HG03159 (cell line): ENCODE results near the gene BLOC1S4.
"Not testable (repeated sequence)": the region's sequence is repeated elsewhere in the genome, so short reads cannot be mapped to it uniquely, and the experiment has no call there.

ENCODE experiments used
- ATAC-seq: cut with Tn5 transposase; IDR thresholded peaks from one replicate; pipeline ENCODE4 v1.9.1; 2021; ENCODE audit warnings: mild to moderate bottlenecking, moderate library complexity; ENCODE audit not compliant: unreplicated experiment

BLOC1S4 gene

GRCh38 chr4:6716958-6717655 lies 1.1 kb downstream of the BLOC1S4 start:
- ATAC-seq = no peak

GRCh38 chr4:6718932-6719610 lies 3.1 kb downstream of the BLOC1S4 start:
- no peak for ATAC-seq

GRCh38 chr4:6719611-6720179 lies 3.7 kb downstream of the BLOC1S4 start:
- no peak for ATAC-seq

- no peak for ATAC-seq
These were observed 4.3 kb downstream of the BLOC1S4 start for GRCh38 chr4:6720202-6720699.

GRCh38 chr4:6721121-6721520 lies 5.1 kb downstream of the BLOC1S4 start:
- ATAC-seq = no peak

GRCh38 chr4:6722891-6723290 lies 6.9 kb downstream of the BLOC1S4 start:
- ATAC-seq = no peak

GRCh38 chr4:6723851-6724250 lies 7.9 kb downstream of the BLOC1S4 start:
- no peak for ATAC-seq

- ATAC-seq = no peak
These were observed 8.6 kb downstream of the BLOC1S4 start for GRCh38 chr4:6724421-6725111.

GRCh38 chr4:6725427-6725961 lies 9.5 kb downstream of the BLOC1S4 start:
- ATAC-seq = not testable (repeated sequence)

GRCh38 chr4:6727081-6727942 lies 11.3 kb downstream of the BLOC1S4 start:
- no peak for ATAC-seq

GRCh38 chr4:6727943-6728250 lies 11.9 kb downstream of the BLOC1S4 start:
- ATAC-seq = no peak

- no peak for ATAC-seq
These were observed 12.5 kb downstream of the BLOC1S4 start for GRCh38 chr4:6728320-6729029.

GRCh38 chr4:6730603-6731317 lies 14.8 kb downstream of the BLOC1S4 start:
- ATAC-seq = no peak

GRCh38 chr4:6731318-6731675 lies 15.3 kb downstream of the BLOC1S4 start:
- ATAC-seq = no peak

GRCh38 chr4:6731780-6732179 lies 15.8 kb downstream of the BLOC1S4 start:
- ATAC-seq = no peak

- ATAC-seq = no peak
These were observed 16.7 kb downstream of the BLOC1S4 start for GRCh38 chr4:6732441-6733357.

- no peak for ATAC-seq
These were observed 17.6 kb downstream of the BLOC1S4 start for GRCh38 chr4:6733358-6734164.
